HCEC 1CT (cell line): Measurements from ENCODE around the gene ZBTB39.
A peak's percentile ranks its signal among the peaks of the same experiment; 100 is the strongest.
"Not testable (repeated sequence)": the region's sequence is repeated elsewhere in the genome, so short reads cannot be mapped to it uniquely, and the experiment has no call there.

ENCODE experiments used
- DNase-seq: peaks from one replicate; pipeline ENCODE4 v3.0.0-alpha.2; 2017

The ZBTB39 gene, protein sequence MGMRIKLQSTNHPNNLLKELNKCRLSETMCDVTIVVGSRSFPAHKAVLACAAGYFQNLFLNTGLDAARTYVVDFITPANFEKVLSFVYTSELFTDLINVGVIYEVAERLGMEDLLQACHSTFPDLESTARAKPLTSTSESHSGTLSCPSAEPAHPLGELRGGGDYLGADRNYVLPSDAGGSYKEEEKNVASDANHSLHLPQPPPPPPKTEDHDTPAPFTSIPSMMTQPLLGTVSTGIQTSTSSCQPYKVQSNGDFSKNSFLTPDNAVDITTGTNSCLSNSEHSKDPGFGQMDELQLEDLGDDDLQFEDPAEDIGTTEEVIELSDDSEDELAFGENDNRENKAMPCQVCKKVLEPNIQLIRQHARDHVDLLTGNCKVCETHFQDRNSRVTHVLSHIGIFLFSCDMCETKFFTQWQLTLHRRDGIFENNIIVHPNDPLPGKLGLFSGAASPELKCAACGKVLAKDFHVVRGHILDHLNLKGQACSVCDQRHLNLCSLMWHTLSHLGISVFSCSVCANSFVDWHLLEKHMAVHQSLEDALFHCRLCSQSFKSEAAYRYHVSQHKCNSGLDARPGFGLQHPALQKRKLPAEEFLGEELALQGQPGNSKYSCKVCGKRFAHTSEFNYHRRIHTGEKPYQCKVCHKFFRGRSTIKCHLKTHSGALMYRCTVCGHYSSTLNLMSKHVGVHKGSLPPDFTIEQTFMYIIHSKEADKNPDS

DNA sequence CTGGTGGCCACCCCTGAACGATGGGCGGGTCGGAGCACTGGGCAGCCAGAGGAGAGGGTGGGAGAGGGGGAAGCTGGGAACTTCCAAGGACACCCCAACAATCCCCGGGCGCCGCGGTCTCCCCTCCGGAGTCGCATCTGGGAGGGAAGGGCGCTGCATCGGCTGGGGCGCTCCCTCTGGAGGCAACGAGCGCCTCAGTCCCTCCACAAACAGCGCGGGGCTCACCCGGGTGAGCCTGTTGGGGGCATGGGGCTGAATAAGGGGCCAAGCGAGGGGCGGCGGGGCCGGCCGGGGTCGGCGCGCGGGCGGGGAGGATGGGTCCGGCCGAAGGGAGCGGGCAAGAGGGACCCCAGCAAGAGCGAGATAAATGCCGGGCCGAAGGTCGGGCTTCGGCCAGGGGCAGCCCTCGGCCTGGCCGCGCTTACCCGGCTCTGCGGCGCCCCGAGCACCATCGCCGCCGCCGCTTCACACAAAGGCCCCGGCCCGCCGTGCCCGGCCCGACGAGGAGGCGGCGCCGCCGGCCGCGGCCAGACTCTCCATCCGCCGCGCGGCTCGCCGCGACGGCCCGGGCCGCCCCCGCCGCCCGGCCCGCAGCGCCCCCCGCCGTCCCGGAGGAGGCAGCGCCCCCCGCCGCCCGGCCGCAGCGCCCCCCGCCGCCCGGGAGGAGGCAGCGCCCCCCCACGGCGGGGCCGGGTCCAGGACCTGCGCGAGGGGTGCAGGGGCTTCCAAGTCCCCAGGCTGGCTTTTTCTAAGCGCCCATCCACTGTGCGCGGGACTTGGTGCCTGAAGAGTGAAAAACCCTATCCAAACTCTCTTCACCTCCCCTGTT lies at the start of gene ZBTB39:
ZBTB39 (minus strand) TSS at position 567 of the 829 bp plus-strand sequence. CDS start 1,629 bp downstream, outside the sequence.
- DNase-seq: peak; percentile 71

DNA sequence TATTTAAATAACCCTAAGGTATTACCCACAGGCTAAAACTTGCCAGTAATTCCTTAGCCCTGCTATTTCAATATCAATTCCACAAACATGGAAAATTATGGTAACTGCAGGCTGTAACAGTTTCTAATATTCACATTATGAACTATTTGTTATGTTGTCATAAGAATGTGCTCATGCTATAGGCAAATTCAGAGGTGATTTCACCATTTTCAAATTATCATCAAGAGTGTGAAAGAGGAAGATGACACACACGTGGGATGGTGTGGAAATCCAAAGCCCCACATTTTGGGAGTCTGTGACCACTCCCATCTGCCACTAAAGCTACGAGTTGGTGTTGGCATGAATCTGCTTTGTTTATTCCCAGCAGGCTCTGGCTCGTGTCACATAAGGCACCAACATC lies 49.5 kb upstream of the ZBTB39 start:
- no peak for DNase-seq

DNA sequence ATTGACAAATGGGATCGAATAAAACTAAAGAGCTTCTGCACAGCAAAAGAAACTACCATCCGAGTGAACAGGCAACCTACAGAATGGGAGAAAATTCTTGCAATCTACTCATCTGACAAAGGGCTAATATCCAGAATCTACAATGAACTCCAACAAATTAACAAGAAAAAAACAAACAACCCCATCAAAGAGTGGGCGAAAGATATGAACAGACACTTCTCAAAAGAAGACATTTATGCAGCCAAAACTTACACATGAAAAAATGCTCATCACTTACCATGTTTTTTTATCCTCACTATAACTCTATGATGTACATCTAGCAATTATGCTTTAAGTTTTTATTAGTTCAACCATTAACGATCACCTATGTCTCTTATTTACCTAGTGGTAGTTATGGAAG lies 47.6 kb upstream of the ZBTB39 start:
- not testable (repeated sequence) for DNase-seq

DNA sequence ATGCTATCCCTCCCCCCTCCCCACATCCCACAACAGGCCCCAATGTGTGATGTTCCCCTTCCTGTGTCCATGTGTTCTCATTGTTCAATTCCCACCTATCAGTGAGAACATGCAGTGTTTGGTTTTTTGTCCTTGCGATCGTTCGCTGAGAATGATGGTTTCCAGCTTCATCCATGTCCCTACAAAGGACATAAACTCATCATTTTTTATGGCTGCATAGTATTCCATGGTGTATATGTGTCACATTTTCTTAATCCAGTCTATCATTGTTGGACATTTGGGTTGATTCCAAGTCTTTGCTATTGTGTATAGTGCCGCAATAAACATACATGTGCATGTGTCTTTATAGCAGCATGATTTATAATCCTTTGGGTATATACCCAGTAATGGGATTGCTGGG lies 46.8 kb upstream of the ZBTB39 start:
- not testable (repeated sequence) for DNase-seq

DNA sequence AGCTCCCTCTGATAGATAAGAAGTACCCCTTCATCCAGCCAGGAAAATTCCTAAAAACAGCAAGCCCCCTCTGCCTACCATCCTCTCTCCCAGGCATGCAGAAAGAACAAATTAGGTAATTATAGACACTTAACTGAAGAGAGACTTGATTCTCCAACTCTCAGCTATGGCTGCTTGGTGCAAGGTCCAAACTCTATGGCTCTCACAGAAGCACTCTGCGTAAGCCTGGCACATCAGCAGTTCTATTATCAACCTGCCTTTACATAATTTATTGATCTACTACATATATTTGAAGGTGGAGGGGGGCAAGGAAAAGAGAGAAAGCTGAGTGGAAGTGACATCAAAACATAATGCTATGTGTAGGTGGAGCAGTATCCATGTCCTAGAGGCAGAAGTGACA lies 44.7 kb upstream of the ZBTB39 start:
- no peak for DNase-seq

DNA sequence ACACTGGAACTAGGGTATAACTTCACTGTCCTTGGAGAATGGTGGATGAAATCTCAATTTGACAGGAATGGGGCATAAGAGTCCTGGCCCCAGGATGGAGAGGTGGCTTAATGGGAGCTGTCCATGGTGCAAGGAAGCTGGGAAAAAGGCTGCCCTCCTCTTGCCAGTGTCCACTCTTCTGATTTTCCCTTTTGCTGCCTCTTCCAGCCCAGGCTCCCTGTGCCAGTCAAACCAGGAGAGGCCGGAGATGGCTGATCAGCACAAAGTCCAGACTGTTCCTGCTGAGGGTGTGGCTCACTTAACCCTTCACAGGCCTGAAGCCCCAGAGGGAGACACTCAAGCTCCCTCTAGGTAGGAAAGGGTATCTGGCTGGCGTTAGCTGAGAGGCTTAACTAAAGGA lies 43.5 kb upstream of the ZBTB39 start, which contains the start of gene MYO1A:
MYO1A (minus strand) TSS at position 240 of the 400 bp plus-strand sequence. CDS start 1,806 bp downstream, outside the sequence.
- DNase-seq: no peak

DNA sequence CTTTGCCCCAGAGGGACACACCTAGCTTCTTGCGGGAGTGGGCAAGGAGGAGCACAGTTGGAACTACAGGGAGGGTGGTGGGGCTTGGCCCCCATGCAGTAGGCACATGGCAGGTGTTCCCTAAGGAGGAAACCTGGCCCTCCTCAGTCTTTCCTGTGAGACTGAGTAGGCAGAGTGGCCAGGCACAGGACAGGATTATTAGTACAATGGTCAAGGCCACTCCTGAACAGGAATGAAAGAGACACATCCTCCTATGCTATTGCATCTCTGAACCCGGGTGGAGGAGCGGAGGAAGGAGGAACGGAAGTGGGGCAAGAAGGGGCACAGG lies 42.7 kb upstream of the ZBTB39 start:
- DNase-seq: no peak

DNA sequence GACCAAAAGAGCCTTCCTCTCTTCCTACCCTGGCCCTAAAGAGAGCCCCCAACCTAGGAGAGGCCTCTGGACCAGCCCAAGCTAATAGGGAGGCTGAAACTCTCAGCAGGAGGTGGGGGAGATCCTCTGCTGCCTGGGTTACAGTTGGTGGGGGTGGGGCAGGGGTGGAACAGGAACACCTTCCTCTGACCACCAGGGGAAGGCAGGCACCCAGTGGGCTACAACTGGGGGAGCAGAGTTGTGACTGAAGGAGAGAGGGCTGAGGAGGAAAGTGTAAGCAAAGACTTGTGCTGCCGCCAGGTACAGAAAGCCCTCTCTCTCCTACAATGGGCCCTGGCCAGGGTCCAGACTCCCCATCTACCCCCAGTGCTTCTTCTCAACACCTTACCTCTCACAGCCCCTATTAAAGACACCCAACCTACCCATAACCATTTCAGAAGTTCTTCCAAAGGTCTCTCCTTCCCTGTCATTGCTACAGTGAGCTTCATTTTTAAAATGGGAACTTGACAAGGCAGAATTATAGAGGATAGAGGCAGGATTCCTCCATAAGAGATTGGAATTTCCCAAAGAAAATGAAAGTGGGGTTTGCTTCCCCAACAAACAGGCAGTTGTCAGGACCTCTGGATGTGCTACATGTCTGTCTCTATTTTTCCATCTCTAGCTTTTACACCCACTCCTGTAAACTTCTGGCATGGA lies 42.2 kb upstream of the ZBTB39 start:
- no peak for DNase-seq

DNA sequence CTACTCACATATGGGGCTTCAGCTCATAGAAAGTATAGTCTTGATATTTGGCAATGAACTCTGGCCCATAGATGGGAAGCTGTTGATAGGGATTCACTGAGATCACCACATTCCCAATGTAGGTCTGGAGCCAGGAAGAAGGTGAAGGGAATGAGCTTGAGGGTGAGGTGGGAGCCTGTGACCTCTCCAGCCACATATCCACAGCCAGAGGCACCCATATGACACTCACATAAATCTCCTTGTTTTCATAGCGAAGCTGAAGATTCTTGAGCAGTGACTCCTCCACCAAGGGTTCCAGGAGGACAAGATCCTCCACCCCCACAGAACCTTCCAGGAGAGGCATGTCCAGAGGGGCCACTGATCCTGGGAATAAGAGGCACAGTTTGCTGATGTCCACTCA lies 41.6 kb upstream of the ZBTB39 start:
- DNase-seq: peak; percentile 58

DNA sequence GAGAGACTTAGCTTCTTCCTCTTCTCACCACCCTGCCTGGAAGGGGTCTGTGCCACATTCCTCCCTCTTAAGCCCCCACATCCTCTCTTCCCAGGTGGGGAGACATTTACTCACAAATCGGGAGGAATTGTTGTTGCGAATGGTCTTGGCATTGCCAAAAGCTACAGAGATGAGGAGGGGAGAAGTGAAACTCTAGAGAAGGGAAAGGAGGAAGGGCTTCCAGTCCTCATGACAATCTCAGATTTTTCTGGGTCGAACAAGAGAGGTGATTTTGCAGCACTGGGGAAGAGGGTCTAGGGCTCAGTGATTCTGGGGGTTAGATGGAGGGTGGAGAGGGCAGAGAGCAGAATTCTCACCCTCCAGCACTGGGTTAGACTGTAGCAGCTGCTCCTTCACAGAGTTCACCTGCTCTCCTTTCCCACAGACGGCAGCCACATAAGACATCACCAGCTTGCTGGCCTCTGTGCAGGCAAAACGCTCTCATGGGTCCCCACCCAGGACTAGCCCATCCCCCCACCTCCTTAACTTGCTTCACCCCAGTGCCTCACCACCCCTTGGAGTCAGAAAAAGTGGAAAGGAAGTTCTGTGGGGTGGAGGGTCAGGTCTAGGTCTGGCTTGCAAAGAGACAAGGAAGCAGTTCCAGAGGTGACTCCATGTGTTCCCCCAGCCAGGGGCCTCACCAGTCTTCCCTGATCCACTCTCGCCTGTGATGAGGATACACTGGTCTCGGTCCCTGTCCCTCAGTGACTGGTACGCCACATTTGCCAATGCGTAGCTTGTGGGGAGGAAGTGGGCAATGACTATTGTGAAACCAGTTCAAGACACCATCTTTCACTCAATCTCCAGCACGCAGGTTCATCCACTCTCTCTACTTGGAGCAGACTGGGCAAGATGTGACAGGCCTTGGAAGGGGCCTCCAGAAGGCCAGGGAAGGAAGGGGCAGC lies 40.9 kb upstream of the ZBTB39 start:
- DNase-seq: no peak

DNA sequence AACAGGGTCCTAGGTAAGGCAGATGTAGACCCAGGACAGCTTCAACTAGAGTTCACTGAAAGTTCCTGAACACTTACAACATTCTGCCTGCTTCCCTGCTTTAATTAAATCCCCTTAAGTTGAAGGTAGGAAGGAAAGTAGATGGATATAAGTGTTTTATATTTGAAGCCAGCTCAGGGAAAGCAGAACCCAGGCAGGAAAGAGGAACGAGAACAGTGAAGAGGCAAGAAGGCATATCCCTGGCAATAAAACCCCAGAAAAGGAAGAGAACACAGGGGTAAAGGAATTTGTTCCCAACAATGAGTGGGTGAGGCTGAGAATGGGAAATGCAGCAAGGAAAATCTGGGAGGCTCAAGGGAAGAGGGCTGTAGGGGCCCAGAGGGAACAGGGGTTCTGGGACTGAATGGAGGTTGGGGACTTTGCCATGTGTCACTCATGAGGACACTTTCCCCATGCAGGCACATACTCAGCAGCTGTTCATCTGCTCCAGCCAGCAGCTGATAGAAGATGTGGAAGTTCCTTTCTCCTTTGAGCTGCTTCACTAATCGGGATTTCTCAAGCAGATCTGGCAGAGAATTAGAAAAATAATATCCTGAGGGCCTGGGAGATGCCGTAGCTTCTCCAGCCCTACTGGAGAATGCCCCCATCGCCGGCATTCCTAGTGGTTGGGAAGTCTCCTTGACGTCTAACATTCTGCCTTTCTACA lies 39.9 kb upstream of the ZBTB39 start:
- no peak for DNase-seq

DNA sequence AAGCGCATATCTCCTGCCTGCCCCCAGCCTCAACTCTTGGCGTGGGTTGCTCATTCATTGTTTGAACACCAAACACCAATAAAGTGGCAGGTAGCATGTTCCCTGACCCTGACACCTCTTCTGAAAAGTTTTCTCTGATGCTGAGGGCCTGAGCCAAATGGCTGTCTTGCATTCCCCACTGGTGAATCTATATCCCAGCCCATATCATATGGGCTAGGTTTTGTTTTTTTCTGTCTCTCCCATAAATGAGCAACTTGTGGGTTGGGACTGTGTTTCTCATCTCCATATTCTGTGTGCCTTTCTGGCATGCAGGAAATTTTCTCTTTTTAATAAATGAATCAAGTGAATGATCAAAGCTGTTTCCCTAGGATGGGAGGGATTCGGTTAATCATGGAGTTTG lies 38.5 kb upstream of the ZBTB39 start:
- DNase-seq: peak; percentile 14

DNA sequence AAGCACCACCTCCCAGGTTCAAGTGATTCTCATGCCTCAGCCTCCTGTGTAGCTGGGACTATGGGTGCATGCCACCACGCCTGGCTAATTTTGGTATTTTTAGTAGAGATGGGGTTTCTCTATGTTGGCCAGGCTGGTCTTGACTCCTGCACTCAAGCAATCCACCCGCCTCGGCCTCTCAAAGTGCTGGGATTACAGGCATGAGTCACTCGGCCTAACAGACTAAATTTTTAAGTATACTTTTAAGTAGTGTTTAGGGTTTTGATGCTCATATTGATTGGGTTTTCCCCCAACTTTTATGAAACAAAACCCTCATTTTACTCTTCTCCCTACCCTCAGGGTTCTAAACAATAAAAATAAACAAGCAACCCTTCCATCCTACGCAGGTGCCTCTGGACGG lies 38.1 kb upstream of the ZBTB39 start:
- no peak for DNase-seq

DNA sequence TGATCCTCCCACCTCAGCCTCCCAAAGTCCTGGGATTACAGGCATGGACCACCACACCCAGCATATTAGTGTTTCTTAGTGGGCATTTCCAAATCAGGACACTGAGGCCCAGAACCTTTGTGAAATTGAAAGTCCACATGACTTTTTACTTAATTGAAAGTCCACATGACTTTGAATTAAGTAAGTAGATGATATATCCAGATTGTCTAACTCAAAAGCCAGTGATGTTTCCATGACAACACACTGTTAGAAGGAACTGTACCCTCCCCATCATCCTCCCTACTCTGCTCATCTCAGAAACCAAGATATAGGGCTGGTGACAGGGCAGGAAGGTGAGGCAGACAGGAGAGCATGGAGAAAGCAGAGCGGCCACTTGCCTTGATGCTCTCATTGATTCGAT lies 36.3 kb upstream of the ZBTB39 start:
- no peak for DNase-seq

DNA sequence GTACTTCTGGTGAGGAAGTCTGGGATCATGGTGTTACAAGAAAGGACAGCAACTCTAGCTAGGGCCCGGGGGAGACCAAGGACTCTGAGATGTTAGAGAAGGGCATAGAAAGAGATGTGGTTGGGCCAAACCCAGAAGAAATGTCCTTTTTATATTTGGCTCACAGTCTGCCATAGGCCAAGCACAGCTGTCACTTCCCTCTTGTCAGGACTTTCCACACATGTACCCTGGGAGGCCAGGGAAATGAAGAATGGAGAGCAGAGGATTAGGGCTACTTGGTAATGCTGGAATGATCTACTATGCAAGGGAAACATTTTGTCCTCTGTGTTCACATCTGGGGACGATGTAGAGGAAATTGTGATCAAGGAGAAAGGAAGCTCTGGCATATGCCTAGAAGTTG lies 34.4 kb upstream of the ZBTB39 start:
- no peak for DNase-seq

DNA sequence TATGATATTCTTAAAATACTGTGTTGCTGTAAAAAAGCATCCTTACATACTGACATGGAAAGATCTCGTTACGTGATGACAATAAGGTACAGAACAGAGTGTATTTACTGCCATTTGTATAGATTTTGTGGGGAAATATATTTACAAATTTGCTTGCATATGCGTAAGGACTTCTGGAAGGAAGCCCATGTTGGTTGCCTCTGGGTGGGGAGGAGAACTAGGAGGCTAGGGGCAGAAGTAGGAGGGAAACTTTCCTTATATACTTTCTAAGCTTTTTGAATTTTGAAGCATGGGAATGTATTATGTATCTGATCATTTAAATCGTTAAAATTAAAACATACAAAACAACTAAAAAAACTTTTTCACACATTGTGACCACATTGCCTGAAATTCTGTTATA lies 33.9 kb upstream of the ZBTB39 start:
- no peak for DNase-seq

DNA sequence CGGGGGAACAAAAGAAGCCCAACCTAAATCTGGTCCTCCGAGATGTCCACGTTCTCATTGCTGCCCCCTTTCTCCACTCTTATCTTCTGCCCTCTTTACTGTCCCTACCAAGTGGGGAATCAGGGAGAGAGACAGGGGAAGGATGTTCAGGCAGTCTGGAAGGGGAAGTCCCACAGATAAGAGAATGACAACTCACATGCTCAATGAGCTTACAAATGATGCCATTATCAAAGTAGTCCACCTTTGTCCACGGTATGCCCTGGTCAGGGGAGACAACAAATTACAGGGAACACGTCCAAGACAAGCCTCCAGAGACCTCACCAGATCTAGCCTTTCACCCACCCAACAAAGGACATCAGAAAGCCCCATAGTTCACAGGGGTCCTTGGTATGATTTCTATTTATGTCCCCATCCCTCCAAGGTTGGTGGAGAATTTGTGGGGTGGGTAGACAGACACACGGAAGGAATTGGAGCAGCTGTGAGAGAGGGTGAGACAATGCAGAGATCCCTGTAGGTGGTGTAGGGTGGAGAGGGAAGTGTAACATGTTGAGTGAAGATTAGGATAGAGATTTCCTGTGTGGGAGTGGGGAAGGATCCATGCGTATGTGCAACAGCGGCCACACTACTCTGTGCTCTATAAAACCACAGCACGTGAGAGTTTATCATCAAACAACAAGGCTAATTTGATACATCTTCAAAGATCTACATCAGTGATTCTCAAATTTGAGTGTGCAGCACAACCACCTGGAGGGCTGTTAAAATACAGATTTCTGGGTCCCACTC lies 32.9 kb upstream of the ZBTB39 start:
- DNase-seq: no peak

DNA sequence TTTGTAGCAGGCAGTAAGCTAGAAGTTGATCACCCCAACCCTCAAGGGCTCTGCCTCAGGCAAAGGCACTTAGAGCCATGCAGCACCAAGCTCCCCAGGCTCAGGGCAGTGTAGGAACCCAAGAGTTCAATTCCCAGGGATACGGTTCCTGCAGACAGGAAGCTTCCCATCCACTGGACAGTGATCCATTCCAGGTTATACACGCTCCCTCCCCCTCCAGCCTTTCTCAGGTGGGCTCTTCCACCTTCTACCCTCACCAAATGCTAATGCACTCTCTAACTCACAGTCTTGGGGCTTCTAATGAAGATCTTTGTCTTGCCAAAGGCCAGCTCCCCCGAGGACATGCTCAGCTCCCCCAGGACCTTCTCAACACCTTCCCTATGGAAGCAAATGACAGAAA lies 30.9 kb upstream of the ZBTB39 start:
- no peak for DNase-seq

DNA sequence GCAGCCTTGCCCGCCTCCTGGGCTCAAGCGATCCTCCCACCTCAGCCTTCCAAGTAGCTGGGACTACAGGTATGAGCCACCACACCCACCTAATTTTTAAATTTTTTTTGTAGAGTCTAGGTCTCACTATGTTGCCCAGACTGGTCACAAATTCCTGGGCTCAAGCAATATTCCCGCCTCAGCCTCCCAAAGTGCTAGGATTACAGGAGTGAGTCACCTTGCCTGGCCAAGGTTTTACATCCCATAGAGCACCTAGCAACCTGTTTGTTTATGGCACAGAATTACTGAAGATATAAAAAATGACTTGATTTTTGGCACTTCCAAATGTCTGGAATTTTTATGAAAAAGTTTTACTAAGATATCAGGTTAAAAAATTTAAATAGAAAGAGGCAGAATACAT lies 27.1 kb upstream of the ZBTB39 start:
- no peak for DNase-seq

DNA sequence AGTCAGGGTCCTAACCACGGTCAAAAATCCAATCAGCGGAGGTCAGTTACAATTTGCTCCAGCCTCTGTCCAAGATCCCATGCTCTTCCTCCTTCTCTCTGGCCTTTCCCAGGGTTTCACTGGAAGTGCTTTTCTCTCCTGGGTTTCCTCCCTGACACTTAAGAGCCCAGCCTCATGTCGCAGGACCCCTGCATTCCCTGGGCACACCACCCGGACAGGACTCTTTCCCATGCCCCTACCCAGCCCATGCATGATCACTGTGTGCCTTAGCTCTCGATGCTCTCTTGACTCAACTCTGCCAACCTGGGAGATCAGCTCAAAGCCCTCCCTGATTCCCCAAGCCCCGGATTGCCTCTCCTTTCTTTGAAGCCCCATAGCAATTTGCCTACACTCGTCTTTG lies 25.4 kb upstream of the ZBTB39 start:
- DNase-seq: no peak
